Kidney (tissue), 14 donors: ENCODE results near the gene RAP1GDS1. TPM values are rescaled to one million over a fixed set of nuclear protein-coding genes. Genes with fewer than 3 reads are reported as not detected.
"Not testable (repeated sequence)": the region's sequence is repeated elsewhere in the genome, so short reads cannot be mapped to it uniquely, and the experiment has no call there.

Experiments
- DNase-seq, 5 donors: peaks; one replicate each; pipeline ENCODE4 v3.0.0-alpha.2; 2013 to 2020
- FAIRE-seq: peaks from 2 replicates; lab custom pipeline; 2012; peaks lifted over from hg19 to GRCh38; lab: Jason Lieb, UNC
- H3K27ac ChIP-seq, 2 donors: one replicate each; pipeline ENCODE4 v1.7.0; 2013; ENCODE audit warnings: low read depth in 2 of 2, low read length in 2 of 2, inconsistent platforms in 1 of 2
- H3K27me3 ChIP-seq: one replicate; pipeline ENCODE4 v1.7.1; 2013; ENCODE audit warnings: low read length, inconsistent platforms; ENCODE audit not compliant: control insufficient read depth, insufficient read depth
- H3K36me3 ChIP-seq, 3 donors: one replicate each; pipeline versions ENCODE4 v1.7.0 to v1.7.1; 2013; ENCODE audit warnings: low read length in 3 of 3, control low read depth in 1 of 3, inconsistent platforms in 1 of 3; ENCODE audit not compliant: insufficient read depth in 3 of 3, control insufficient read depth in 2 of 3
- H3K4me1 ChIP-seq, 3 donors: one replicate each; pipeline versions ENCODE4 v1.7.0 to v1.7.1; 2013; ENCODE audit warnings: low read length in 3 of 3, inconsistent platforms in 1 of 3, low read depth in 1 of 3; ENCODE audit not compliant: control insufficient read depth in 2 of 3, insufficient read depth in 2 of 3
- H3K4me3 ChIP-seq, 3 donors: one replicate each; pipeline versions ENCODE4 v1.7.0 to v1.8.1; 2013; ENCODE audit warnings: low read length in 3 of 3, control low read depth in 1 of 3, inconsistent platforms in 1 of 3
- H3K9ac ChIP-seq, 3 donors: one replicate each; pipeline versions ENCODE4 v1.7.0 to v1.7.1; 2013; ENCODE audit warnings: low read length in 3 of 3, control low read depth in 1 of 3, inconsistent platforms in 1 of 3
- H3K9me3 ChIP-seq, 3 donors: one replicate each; pipeline versions ENCODE4 v1.7.0 to v1.7.1; 2013; ENCODE audit warnings: low read length in 3 of 3, control low read depth in 1 of 3, inconsistent platforms in 1 of 3; ENCODE audit not compliant: control insufficient read depth in 2 of 3, insufficient read depth in 1 of 3
- CTCF ChIP-seq: IDR thresholded peaks from 3 replicates; pipeline ENCODE4 v1.5.1; 2012; ENCODE audit warnings: mild to moderate bottlenecking, moderate library complexity, borderline replicate concordance; ENCODE audit not compliant: insufficient read depth; ENCODE audit errors: extremely low read depth
- intact Hi-C: fragments of 100-400 bp; cut with DNase I; formaldehyde crosslinking; loops from one replicate; pipeline ENCODE4 v1.11.1; 2022
- polyA plus RNA-seq: library from polyadenylated mRNA; stranded (reverse); fragments of 350-450 nt; fragmentation: Illumina TruSeq; extraction: RNeasy Lipid Tissue Mini Kit (QIAGEN cat#74804); gene quantifications from one replicate; pipeline ENCODE4 v1.2.3, GENCODE V29; 2014; ENCODE audit warnings: low read depth, low replicate concordance; ENCODE audit not compliant: insufficient read depth
- total RNA-seq: library from RNA; stranded (reverse); fragmentation: NEBNext Ultra II Directional; extraction: Animal tissue kit (Norgen Biotek cat#: 25700); gene quantifications from one replicate; pipeline ENCODE4 v1.2.1, GENCODE V29; 2021
- donor health status: control.
- donor health status: control.
- donor health status: control.
- donor health status: control.
- donor health status: control.
- donor health status: DM: yes; HTN: yes; CAD: no.
- donor health status: Normal renal cell carcinoma (clear cell type).

The RAP1GDS1 gene
- total and polyA plus RNA-seq, 2 donors from 2014 or later = 23.0 to 42.2 TPM

GRCh38 chr4:98285676-98286075 lies 24.5 kb downstream of the RAP1GDS1 start:
- no peak overlapping the region for H3K27ac ChIP-seq
- no peaks in the 10 kb centered on the region for H3K4me1 ChIP-seq
- peak; percentile 98 for FAIRE-seq
- no peaks in the 10 kb centered on the region for H3K9me3 ChIP-seq
- TF ChIP-seq CTCF = no peak
- H3K9ac ChIP-seq = no peak overlapping the region
- H3K27me3 ChIP-seq = no peaks in the 10 kb centered on the region
- DNase-seq = no peak
- H3K4me3 ChIP-seq = no peak overlapping the region
- intact Hi-C loops = no loop called here
- H3K36me3 ChIP-seq = no peaks in the 10 kb centered on the region

GRCh38 chr4:98287328-98287727 lies 26.1 kb downstream of the RAP1GDS1 start:
- Histone ChIP-seq H3K9ac (no peak overlapping the region), H3K4me3 (no peak overlapping the region), H3K36me3 (no peaks in the 10 kb centered on the region), H3K9me3 (no peaks in the 10 kb centered on the region), H3K4me1 (no peaks in the 10 kb centered on the region), H3K27ac (no peak overlapping the region), H3K27me3 (no peaks in the 10 kb centered on the region)
- no peak for DNase-seq
- no peak for TF ChIP-seq CTCF
- intact Hi-C loops = no loop called here
- FAIRE-seq = no peak

GRCh38 chr4:98288671-98289070 lies 27.5 kb downstream of the RAP1GDS1 start:
- H3K4me1 ChIP-seq, intact Hi-C loops, H3K4me3 ChIP-seq, DNase-seq, H3K9me3 ChIP-seq, H3K27me3 ChIP-seq, H3K36me3 ChIP-seq, FAIRE-seq, H3K27ac ChIP-seq, H3K9ac ChIP-seq: not testable (repeated sequence)

- no peaks in the 10 kb centered on the region for H3K27me3 ChIP-seq
- no peak overlapping the region for H3K9ac ChIP-seq
- no peaks in the 10 kb centered on the region for H3K36me3 ChIP-seq
- H3K9me3 ChIP-seq = no peaks in the 10 kb centered on the region
- TF ChIP-seq CTCF = no peak
- DNase-seq (no peak), FAIRE-seq (no peak)
- no peak overlapping the region for H3K27ac ChIP-seq
- no peaks in the 10 kb centered on the region for H3K4me1 ChIP-seq
- H3K4me3 ChIP-seq = no peak overlapping the region
- intact Hi-C loops = no loop called here
These were observed 28.2 kb downstream of the RAP1GDS1 start for GRCh38 chr4:98289375-98289774.
